ENCODE data around the gene GNB3.
"Not testable (repeated sequence)": the region's sequence is repeated elsewhere in the genome, so short reads cannot be mapped to it uniquely, and the experiment has no call there.

- TF ChIP-seq CTCF (IDR thresholded peaks at IDR 0.05; ENCODE audit: insufficient read depth, low read length); POLR2AphosphoS5 (IDR thresholded peaks at IDR 0.05; ENCODE audit: low read depth): not testable (repeated sequence)
Measured at GRCh38 chr12:6892683-6893082, 52.0 kb downstream of the GNB3 start.
